Measurements from ENCODE around the gene DRAM2.

GRCh38 chr1:111129376-111129775 lies 10.5 kb downstream of the DRAM2 start:
- TF ChIP-seq CHD2 (IDR thresholded peaks at IDR 0.05; ENCODE audit: low read depth, low read length) = no peak
- TF ChIP-seq, protein P1, sequence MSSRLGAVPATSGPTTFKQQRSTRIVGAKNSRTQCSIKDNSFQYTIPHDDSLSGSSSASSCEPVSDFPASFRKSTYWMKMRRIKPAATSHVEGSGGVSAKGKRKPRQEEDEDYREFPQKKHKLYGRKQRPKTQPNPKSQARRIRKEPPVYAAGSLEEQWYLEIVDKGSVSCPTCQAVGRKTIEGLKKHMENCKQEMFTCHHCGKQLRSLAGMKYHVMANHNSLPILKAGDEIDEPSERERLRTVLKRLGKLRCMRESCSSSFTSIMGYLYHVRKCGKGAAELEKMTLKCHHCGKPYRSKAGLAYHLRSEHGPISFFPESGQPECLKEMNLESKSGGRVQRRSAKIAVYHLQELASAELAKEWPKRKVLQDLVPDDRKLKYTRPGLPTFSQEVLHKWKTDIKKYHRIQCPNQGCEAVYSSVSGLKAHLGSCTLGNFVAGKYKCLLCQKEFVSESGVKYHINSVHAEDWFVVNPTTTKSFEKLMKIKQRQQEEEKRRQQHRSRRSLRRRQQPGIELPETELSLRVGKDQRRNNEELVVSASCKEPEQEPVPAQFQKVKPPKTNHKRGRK (tag; IDR thresholded peaks at IDR 0.05) = no peak
- TF ChIP-seq ZNF232 (CRISPR knock-in tag; IDR thresholded peaks at IDR 0.05) = no peak
- TF ChIP-seq ARNT (IDR thresholded peaks at IDR 0.05) = no peak
- TF ChIP-seq BHLHE40 (IDR thresholded peaks at IDR 0.05; ENCODE audit: low read length) = no peak
- no peak for TF ChIP-seq CAMTA2 (CRISPR knock-in tag; conservative IDR thresholded peaks at IDR 0.05)
- no peak for TF ChIP-seq JUND (IDR thresholded peaks at IDR 0.05; ENCODE audit: borderline replicate concordance, low read depth, low read length)
- TF ChIP-seq JUND (tag; IDR thresholded peaks at IDR 0.05; ENCODE audit: borderline replicate concordance, low read depth, low read length) = no peak
- TF ChIP-seq RCOR1 (IDR thresholded peaks at IDR 0.05; ENCODE audit: borderline replicate concordance in 1 of 2, low read depth in 2 of 2, low read length in 2 of 2) = no peak
- TF ChIP-seq TCF7 (IDR thresholded peaks at IDR 0.05; ENCODE audit: borderline replicate concordance) = no peak
- TF ChIP-seq POLR2AphosphoS5 (IDR thresholded peaks at IDR 0.05; ENCODE audit: control insufficient read depth, insufficient read depth, low read depth, low read length) = no peak
- TF ChIP-seq, protein P2, sequence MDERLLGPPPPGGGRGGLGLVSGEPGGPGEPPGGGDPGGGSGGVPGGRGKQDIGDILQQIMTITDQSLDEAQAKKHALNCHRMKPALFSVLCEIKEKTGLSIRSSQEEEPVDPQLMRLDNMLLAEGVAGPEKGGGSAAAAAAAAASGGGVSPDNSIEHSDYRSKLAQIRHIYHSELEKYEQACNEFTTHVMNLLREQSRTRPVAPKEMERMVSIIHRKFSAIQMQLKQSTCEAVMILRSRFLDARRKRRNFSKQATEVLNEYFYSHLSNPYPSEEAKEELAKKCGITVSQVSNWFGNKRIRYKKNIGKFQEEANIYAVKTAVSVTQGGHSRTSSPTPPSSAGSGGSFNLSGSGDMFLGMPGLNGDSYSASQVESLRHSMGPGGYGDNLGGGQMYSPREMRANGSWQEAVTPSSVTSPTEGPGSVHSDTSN (CRISPR knock-in tag; IDR thresholded peaks at IDR 0.05; ENCODE audit: low read depth) = no peak
- TF ChIP-seq, protein P2 (tag; conservative IDR thresholded peaks at IDR 0.05; ENCODE audit: low read depth) = no peak
- no peak for TF ChIP-seq CBFB (CRISPR knock-in tag; IDR thresholded peaks at IDR 0.05)
- TF ChIP-seq CEBPB (tag; IDR thresholded peaks at IDR 0.05) = peak; percentile 42; the same call in 1 of the 2 replicates
- no peak for TF ChIP-seq CTCF (IDR thresholded peaks at IDR 0.05 in 2 of 3, conservative IDR thresholded peaks at IDR 0.05 in 1 of 3; ENCODE audit: insufficient read depth in 2 of 3, low read depth in 1 of 3, low read length in 3 of 3)

Measured in K562 (cell line).